Skeletal muscle cell (primary cell): ENCODE data around the gene COBL.
A peak's percentile ranks its signal among the peaks of the same experiment; 100 is the strongest.

ENCODE experiments used
- DNase-seq: peaks from one replicate; pipeline ENCODE4 v3.0.0-alpha.2; 2010; ENCODE audit warnings: low read depth
- H3K4me3 ChIP-seq: 2 replicates; pipeline ENCODE4 v1.5.1; 2011; ENCODE audit warnings: low read depth, mild to moderate bottlenecking, control low read depth, low read length, moderate library complexity

Gene COBL

GRCh38 chr7:51316666-51317581, at the start of gene COBL:
TSS of gene COBL (minus strand) at chr7:51316809. CDS start at chr7:51316633, 176 bp downstream.
- H3K4me3 ChIP-seq = peak within 1 kb of the TSS; percentile 47

GRCh38 chr7:51366172-51366728, 49.6 kb upstream of the COBL start:
- DNase-seq = no peak
- no peak overlapping the region for H3K4me3 ChIP-seq

More at GRCh38 chr7:51316666-51317581, at the start of gene COBL:
- DNase-seq = no peak

GRCh38 chr7:51357821-51358220, 41.2 kb upstream of the COBL start:
- no peak for DNase-seq
- no peak overlapping the region for H3K4me3 ChIP-seq

- DNase-seq = no peak
- H3K4me3 ChIP-seq = no peak overlapping the region
Observed at GRCh38 chr7:51356849-51357516, 40.4 kb upstream of the COBL start.

- DNase-seq = no peak
- no peak overlapping the region for H3K4me3 ChIP-seq
Observed at GRCh38 chr7:51354897-51355296, 38.3 kb upstream of the COBL start.

GRCh38 chr7:51354434-51354833, 37.8 kb upstream of the COBL start:
- no peak for DNase-seq
- H3K4me3 ChIP-seq = no peak overlapping the region

- no peak overlapping the region for H3K4me3 ChIP-seq
- DNase-seq = no peak
Observed at GRCh38 chr7:51352174-51353100, 35.8 kb upstream of the COBL start.

- no peak overlapping the region for H3K4me3 ChIP-seq
- DNase-seq = peak; percentile 47
Observed at GRCh38 chr7:51351661-51352060, 35.1 kb upstream of the COBL start.

GRCh38 chr7:51350546-51350896, 33.9 kb upstream of the COBL start:
- DNase-seq = no peak
- H3K4me3 ChIP-seq = no peak overlapping the region

GRCh38 chr7:51349820-51350545, 33.4 kb upstream of the COBL start:
- DNase-seq = peak; percentile 46
- H3K4me3 ChIP-seq = no peak overlapping the region

GRCh38 chr7:51346126-51346525, 29.5 kb upstream of the COBL start:
- no peak overlapping the region for H3K4me3 ChIP-seq
- no peak for DNase-seq

GRCh38 chr7:51344406-51345138, 28.0 kb upstream of the COBL start:
- no peak for DNase-seq
- no peak overlapping the region for H3K4me3 ChIP-seq

- no peak overlapping the region for H3K4me3 ChIP-seq
- no peak for DNase-seq
Observed at GRCh38 chr7:51340936-51341335, 24.3 kb upstream of the COBL start.

GRCh38 chr7:51340029-51340838, 23.6 kb upstream of the COBL start:
- DNase-seq = no peak
- H3K4me3 ChIP-seq = no peak overlapping the region

GRCh38 chr7:51335057-51335456, 18.4 kb upstream of the COBL start:
- no peak overlapping the region for H3K4me3 ChIP-seq
- DNase-seq = no peak

- H3K4me3 ChIP-seq = no peak overlapping the region
- no peak for DNase-seq
Observed at GRCh38 chr7:51329696-51330263, 13.2 kb upstream of the COBL start.

GRCh38 chr7:51328351-51328801, 11.8 kb upstream of the COBL start:
- DNase-seq = no peak
- no peak overlapping the region for H3K4me3 ChIP-seq
